ENCODE results near the gene DIRAS2.
"Not testable (repeated sequence)": the region's sequence is repeated elsewhere in the genome, so short reads cannot be mapped to it uniquely, and the experiment has no call there.

The DIRAS2 gene, protein sequence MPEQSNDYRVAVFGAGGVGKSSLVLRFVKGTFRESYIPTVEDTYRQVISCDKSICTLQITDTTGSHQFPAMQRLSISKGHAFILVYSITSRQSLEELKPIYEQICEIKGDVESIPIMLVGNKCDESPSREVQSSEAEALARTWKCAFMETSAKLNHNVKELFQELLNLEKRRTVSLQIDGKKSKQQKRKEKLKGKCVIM

DNA sequence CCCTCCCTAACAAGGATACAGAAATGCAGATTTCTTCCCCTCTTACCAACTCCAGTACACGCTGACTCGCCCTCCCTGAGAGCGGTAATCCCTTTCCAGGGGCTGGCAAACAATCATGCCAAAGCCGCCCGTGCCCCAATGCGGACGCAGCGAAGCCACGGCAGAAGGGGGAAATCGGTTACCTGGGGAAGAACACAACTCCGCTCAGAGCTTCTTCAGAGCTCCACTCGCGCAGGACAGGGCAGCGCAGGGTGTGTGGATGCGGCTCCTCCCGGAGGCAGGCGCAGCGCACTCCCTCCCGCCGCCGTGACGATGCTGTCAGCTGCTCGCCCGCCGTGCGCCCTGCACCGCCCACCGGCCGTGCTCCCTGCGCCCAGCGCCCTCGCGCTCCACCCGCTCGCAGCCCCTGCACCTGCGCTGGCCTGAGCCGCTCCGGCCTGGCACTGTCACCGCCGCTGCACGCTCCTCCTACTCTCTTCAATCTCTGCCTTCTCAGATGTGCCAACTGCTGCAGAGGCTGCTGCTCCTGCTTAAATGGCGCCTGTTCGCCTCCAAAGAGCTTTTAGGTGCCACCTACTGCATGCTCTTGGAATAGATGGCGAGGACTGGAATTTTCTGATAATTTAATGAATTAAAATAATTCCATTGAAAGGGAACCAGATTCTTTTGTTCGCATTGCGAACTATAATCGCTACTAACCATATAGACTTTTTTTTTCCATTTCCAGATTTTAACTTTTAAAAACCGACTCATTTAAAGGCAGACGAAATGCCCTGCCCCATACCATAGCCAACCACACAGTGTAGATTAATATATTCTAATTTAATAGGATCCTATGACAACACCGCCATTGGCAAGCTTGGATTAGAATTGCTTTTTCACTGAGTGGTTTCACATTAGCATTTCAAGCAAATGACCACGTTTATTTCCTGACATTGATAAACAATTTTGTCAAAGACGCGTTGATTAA lies at the start of gene DIRAS2:
Gene DIRAS2, minus strand, starts transcription at position 255 of the 970 bp plus-strand sequence. CDS start 28,997 bp downstream, outside the sequence.
- in situ Hi-C loops (cut with MboI; ENCODE audit: low sequenced_read_pairs) = no loop called here

DNA sequence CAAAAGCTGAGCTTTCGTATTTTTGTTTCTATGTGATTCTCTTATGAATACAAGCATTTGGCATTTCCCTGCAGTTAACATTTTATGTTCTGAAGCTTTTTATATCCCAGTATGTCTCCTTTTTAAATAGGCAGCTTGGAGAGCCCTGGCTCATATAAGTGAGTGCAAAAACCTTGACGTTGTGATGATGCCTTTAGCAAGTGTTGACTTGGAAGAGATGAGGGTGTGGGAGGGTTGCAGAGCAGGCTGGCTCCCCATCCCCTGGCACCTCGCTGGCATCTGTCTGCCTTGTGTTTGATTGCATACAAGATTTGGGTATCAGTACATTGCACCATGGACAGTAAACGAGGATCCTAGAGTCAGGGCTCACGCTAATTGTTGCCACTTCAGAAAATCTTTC lies 42.1 kb upstream of the DIRAS2 start:
- in situ Hi-C loops (cut with MboI; ENCODE audit: low sequenced_read_pairs) = no loop called here

DNA sequence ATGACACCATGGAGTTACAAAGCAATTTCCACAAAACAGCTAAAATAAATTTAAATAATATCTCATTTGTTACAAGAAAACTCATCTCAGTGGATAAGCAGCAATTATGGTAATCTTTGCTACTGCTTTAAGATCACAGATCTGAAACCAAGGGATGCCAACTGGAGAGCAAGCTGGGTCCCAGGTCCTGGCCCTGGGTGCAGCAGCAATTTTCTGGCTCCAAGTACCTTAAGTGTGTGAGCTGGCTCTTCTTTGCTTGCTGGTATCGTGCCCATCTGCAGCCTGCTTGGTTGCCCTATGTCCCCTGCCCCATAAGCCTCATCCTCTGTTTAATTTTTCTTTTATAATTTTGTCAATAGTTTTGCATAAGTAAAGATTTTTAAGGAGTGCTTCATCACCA lies 41.5 kb upstream of the DIRAS2 start:
- in situ Hi-C loops (cut with MboI; ENCODE audit: low sequenced_read_pairs) = no loop called here

DNA sequence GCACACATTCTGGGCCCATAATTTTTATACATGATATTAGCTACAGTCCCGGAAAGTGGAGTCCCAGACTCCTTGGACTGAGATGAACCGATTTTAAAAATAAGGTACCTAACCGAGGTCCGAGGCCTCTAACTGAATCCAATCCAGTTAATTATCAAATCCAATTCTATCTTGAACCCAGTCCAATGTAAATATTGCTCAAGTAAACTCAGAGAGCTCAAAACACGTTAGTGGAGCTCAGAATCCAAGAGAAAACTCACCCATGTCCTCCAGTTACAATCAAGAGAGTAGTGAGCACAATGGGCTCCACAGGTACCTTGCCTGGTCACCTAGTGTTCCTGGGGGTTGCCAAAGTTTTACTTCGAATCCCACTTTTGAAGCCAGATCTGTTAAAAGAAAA lies 37.9 kb upstream of the DIRAS2 start:
- in situ Hi-C loops (cut with MboI; ENCODE audit: low sequenced_read_pairs) = no loop called here

DNA sequence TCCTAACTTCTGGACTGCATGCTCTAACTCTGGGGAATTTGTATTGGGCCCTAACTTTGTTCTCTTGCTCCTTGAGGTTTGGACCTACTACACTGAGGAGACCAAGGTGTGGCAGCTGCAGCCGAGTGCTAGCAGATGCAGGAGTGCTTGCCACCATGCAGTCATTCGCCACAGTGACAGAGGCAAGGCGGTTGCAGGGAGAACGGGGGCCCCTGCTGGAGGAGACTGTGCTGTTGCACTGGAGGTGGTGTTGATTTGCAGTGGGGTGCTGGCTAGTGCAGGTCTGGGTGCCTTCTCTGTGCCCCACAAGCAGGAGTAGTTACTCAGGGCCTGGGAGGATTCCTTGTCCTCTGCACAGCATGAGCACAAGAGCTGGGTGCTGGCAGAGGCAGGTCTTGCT lies 22.4 kb upstream of the DIRAS2 start:
- in situ Hi-C loops (cut with MboI; ENCODE audit: low sequenced_read_pairs) = no loop called here

DNA sequence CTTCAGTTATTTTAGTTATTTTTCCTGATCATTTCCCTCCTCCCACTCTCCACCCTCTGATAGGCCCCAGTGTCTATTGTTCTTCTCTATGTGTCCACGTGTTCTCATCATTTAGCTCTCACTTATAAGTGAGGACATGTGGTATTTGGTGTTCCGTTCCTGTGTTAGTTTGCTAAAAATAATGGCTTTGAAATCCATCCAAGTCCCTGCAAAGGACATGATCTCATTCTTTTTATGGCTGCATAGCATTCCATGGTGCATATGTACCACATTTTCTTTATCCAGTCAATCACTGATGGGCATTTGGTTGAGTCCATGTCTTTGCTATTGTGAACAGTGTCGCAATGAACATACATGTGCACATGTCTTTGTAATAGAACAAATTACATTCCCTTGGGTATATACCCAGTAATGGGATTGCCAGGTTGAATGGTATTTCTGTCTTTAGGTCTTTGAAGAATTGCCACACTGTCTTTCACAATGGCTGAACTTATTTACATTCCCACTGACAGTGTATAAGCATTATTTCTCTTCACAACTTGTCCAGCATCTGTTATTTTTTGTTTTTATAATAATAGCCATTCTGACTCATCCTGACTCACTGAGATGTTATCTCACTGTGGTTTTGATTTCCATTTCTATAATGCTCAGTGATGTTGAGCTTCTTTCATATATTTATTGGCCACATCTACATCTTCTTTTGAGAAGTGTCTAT lies 17.2 kb upstream of the DIRAS2 start:
- in situ Hi-C loops (cut with MboI; ENCODE audit: low sequenced_read_pairs) = no loop called here

DNA sequence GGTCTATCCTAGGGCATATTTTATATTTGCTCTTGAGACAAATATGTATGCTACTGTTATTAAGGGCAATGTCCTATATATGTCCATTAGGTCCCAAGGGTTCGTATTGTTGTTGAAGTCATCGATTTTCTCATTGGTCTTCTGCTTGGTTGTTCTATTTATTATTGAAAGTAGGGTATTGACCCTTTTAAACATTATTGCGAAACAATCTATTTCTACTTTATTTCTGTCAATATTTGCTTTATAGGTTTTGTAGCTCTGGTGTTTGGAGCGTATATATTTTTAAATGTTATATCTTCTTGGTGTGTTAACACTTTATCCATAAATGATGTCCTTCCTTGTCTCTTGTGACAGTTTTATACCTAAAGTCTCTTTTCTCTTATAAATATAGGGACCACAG lies 16.2 kb upstream of the DIRAS2 start:
- in situ Hi-C loops (cut with MboI; ENCODE audit: low sequenced_read_pairs) = no loop called here

DNA sequence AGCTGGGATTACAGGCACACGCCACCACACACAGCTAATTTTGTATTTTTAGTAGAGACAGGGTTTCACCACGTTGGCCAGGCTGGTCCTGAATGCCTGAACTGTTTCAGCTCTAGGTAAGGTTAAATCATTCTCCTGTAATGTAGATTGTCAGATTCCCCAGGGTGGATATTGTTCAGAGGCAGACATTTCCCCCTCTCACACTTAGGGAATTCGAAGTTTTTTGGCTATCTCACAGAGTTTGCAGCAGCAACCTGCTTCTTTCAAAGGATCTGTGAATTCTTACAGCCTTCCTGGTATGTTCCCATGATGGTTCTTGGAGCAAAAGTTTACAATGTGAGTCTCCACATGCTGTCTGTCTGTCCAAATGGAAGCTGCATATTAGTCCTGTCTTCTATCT lies 15.6 kb upstream of the DIRAS2 start:
- in situ Hi-C loops (cut with MboI; ENCODE audit: low sequenced_read_pairs) = no loop called here

DNA sequence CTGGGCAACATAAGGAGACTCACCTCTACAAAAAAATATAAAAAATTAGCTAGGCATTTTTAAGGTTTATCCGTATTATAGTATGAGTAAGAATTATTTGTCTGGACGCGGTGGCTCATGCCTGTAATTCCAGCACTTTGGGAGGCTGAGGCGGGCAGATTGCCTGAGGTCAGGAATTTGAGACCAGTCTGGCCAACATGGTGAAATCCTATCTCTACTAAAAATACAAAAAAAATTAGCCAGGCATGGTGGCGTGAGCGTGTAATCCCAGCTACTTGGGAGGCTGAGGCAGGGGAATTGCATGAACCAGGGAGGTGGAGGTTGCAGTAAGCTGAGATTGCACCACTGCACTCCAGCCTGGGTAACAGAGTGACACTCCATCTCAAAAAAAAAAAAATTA lies 14.3 kb upstream of the DIRAS2 start:
- in situ Hi-C loops (cut with MboI; ENCODE audit: low sequenced_read_pairs) = not testable (repeated sequence)

GRCh38 chr9:90651246-90651645 lies 8.6 kb upstream of the DIRAS2 start:
- in situ Hi-C loops (cut with MboI; ENCODE audit: low sequenced_read_pairs) = no loop called here

DNA sequence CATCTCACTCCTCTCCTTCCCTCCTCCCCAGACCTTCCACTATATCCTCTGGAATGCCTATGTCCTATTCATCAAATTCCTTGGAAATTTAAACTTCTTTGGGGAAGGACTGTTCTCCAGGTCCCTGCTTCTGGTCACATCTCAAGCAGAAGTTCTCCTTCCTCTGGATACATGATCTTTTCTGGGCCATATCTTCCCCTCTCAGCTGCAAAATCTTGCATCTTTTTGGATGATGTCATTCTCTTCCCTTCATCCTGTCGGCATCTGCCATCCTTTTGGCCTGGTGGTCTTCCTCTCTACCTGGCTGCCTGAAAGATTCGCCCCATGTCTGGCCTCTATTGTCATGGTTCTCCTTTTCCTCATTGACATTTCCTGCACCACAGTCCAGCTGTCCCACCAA lies 5.2 kb upstream of the DIRAS2 start:
- in situ Hi-C loops (cut with MboI; ENCODE audit: low sequenced_read_pairs) = no loop called here

GRCh38 chr9:90645721-90646120 lies 3.1 kb upstream of the DIRAS2 start:
- in situ Hi-C loops (cut with MboI; ENCODE audit: low sequenced_read_pairs) = no loop called here

DNA sequence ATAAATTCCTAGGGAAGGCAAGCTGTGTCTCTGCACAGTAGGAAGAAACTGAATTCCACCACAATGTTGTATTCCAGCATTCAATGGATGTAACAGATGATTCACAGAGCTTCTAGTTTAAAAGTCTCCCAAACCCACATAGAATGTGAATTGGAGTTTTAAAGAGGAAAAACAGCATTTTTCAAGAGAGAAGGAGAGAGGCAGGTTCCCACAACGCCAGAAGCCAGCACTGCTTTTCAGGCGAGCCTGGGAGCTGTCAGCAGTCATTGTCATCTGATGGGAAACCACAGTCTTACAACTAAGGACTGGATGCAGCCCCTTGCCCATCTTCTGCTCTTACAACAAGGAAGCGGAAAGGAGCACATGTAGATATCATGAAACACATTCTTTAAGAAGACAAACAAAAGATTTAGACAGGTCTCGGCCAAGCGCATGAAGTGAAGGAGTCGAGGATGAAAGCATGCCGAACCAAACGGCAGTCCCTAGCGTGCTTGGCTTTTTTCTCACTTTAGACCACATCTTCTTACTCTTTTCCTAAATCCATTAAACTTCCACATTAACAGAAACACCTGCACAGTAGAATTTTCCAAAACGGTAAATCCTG lies 638 bp downstream of the DIRAS2 start:
- in situ Hi-C loops (cut with MboI; ENCODE audit: low sequenced_read_pairs) = no loop called here

DNA sequence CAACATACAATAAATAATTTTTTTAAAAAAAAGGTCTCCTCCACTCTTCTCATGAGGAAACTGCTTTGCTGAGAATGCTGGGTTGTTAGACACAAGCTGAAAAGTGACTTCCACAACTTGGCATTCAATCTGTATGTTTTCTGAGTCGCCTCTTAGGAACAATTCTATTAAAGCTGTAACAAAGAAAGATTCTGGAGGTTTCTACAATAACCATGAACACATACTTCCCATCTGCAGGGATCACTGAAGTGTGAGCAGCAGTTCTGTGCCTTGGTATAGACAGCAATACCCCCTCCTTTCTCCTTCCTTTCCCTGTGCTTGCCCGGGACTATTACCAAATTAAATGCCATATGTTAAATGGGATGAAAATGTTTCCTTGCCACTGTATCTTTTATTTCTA lies 1.5 kb downstream of the DIRAS2 start:
- in situ Hi-C loops (cut with MboI; ENCODE audit: low sequenced_read_pairs) = no loop called here

- in situ Hi-C loops (cut with MboI; ENCODE audit: low sequenced_read_pairs) = no loop called here
These were observed 2.3 kb downstream of the DIRAS2 start for GRCh38 chr9:90640361-90640760.

DNA sequence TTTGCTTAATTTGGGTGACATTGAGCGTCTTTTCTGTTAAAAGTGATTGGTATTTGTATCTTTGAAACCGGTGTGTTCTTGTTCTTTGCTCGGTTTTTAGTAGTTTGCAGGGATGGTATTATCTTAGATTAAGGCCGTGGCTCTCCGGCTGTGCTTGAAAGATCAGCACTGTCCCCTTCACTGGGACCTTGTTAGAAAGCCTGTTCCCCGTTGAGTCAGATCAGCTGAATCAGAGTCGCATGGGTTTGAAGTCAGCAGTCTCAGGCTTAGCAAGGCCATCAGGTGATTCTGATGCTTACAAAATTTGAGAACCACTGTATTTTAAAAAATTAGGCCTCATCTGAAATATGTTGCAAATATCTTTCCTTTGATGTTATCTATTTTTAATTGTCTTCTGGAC lies 5.0 kb downstream of the DIRAS2 start:
- in situ Hi-C loops (cut with MboI; ENCODE audit: low sequenced_read_pairs) = no loop called here

DNA sequence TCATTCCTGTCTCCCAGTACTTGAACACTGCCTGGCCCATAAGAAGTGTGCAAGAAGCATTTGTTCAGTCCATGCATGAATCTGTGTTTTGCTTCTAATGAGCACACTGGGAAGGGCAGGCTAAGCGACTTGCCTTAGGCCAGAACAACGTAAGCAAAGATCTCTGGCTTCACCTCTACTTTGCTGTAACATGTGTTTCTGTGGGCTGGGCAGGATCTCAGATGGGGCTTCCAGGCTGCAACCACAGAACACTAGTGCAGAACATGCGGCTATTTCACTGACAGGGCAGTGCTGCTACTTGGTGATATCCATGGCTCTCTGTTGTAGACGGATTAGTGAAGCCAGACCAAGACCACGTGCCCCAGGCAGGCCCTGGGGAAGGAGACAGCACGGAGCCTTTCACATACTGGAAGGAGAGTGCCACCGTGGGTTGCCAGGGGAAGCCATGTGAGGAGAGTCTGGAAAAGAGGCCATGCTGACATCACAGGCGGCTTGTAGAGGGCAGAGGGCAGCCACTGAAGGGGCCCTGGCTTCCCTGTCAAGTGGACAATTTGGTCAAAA lies 9.9 kb downstream of the DIRAS2 start:
- in situ Hi-C loops (cut with MboI; ENCODE audit: low sequenced_read_pairs) = no loop called here

GRCh38 chr9:90631964-90632363 lies 10.7 kb downstream of the DIRAS2 start:
- in situ Hi-C loops (cut with MboI; ENCODE audit: low sequenced_read_pairs) = no loop called here

DNA sequence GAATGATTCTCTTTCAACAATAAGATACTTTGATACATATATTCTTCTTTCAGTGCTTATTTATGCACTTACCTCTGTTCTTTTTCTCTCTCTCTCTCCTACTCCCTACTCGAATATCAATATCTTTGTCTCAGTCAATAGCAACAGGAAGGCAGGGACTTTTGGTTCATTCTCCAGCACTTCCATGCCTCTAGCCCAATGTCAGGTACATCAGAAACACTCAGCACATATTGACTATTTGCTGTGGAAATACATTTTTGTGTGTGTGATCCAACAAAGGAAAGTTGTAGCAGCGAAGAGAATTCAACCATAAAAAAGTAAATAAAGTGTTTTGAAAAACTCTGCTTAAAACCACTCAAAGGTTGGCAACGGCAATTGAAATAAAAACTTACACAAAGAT lies 12.6 kb downstream of the DIRAS2 start:
- in situ Hi-C loops (cut with MboI; ENCODE audit: low sequenced_read_pairs) = no loop called here

GRCh38 chr9:90629354-90629753 lies 13.3 kb downstream of the DIRAS2 start:
- in situ Hi-C loops (cut with MboI; ENCODE audit: low sequenced_read_pairs) = no loop called here

- in situ Hi-C loops (cut with MboI; ENCODE audit: low sequenced_read_pairs) = no loop called here
These were observed 25.8 kb downstream of the DIRAS2 start for GRCh38 chr9:90616806-90617205.
